Thoracic aorta (tissue), 2 donors: ENCODE results near the gene MYL3. TPM values are rescaled to one million over a fixed set of nuclear protein-coding genes. Genes with fewer than 3 reads are reported as not detected.

Source experiments
- ATAC-seq: fragments of 150-250 bp; one replicate; pipeline ENCODE4 v1.8.0; 2017; ENCODE audit warnings: low read depth; ENCODE audit not compliant: insufficient number of reproducible peaks, low FRiP score
- DNase-seq: peaks from one replicate; pipeline ENCODE4 v3.0.0-alpha.2; 2020; ENCODE audit warnings: low spot score
- H3K27ac ChIP-seq, 2 donors: fragments of 200-600 bp; sonication (generic); 1 replicate in 1 of 2; 2 replicates in 1 of 2; pipeline ENCODE4 v1.5.1; 2016; ENCODE audit warnings: mild to moderate bottlenecking in 2 of 2, moderate library complexity in 2 of 2
- H3K27me3 ChIP-seq: fragments of 200-600 bp; sonication (generic); replicated peaks from 2 replicates; pipeline ENCODE4 v1.6.0; 2016; ENCODE audit warnings: mild to moderate bottlenecking; ENCODE audit not compliant: insufficient read depth
- H3K36me3 ChIP-seq: fragments of 200-600 bp; sonication (generic); one replicate; pipeline ENCODE4 v1.5.1; 2016
- H3K4me1 ChIP-seq, 2 donors: fragments of 200-600 bp; sonication (generic); 1 replicate in 1 of 2; 2 replicates in 1 of 2; pipeline versions ENCODE4 v1.5.1 to v1.6.0; 2016; ENCODE audit warnings: low read depth in 2 of 2, mild to moderate bottlenecking in 1 of 2; ENCODE audit not compliant: control insufficient read depth in 1 of 2
- H3K4me3 ChIP-seq: fragments of 200-600 bp; sonication (generic); 2 replicates; pipeline ENCODE4 v1.5.1; 2016; ENCODE audit warnings: mild to moderate bottlenecking
- H3K9me3 ChIP-seq: fragments of 200-600 bp; sonication (generic); 2 replicates; pipeline ENCODE4 v1.5.1; 2016
- total RNA-seq, 2 donors: library from RNA; depleted of rRNA; stranded (reverse); fragments of >200 nt; gene quantifications; one replicate each; pipeline versions ENCODE4 v1.1.0 to v1.2.3, GENCODE V29; 2016
- TF ChIP-seq, protein P1 (sequence below): fragments of 200-600 bp; sonication (generic); IDR thresholded peaks from one replicate; pipeline ENCODE4 v1.5.1; 2019; ENCODE audit warnings: antibody characterized with exemption

MYL3 gene
- total RNA-seq, 2 donors from 2014 or later: 1.5 TPM; not detected in 1

DNA sequence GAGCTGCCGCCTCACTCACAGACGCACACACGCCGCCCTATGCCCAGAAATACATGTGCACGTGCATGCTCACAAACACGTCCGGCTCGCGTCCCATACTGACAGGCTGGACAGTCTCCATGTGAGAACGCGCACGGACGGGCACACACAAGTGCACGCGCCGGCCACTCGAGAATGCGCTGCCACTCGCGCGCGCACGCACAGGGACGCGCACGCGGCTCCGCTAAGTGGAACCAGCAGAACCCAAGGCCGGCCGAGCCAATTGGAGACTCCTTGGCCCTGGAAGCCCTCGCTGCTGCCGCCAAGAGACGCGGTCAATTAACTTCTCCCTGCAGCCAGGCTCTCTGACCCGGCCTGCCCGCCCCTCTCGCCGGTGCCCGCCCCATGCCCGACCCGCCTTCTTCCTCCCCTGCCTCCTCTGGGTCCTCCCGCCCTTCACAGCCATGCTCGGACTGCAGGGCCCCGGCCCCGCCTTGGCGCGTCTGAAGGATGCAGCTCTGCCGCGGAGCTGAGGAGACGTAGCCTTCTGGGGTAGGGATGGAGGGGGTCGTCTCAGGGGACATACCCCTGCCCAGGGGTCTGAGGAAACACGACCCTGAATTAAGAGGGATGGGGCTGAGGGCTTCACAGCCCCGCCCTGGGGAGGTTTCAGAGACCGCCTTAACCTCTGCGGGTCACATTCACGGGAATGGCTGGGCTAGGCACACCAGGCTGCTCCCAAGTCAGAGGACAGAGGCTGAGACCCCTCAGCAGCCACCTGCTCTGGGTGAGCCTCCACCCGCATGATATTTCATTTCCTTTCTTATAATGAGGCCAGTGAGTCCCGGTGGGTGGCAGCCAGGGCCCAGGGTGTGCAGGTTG lies 29.3 kb upstream of the MYL3 start:
- H3K9me3 ChIP-seq: no peaks in the 10 kb centered on the region
- peak overlapping the region in 1 of 2 donors; percentile 25 for H3K27ac ChIP-seq
- no peaks in the 10 kb centered on the region for H3K27me3 ChIP-seq
- peaks cover 8 to 30% of the 10 kb centered on the region in 2 donors for H3K4me1 ChIP-seq
- H3K4me3 ChIP-seq: peak overlapping the region; percentile 70
- ATAC-seq (no peak), DNase-seq (peak; percentile 71)
- TF ChIP-seq, protein P1, sequence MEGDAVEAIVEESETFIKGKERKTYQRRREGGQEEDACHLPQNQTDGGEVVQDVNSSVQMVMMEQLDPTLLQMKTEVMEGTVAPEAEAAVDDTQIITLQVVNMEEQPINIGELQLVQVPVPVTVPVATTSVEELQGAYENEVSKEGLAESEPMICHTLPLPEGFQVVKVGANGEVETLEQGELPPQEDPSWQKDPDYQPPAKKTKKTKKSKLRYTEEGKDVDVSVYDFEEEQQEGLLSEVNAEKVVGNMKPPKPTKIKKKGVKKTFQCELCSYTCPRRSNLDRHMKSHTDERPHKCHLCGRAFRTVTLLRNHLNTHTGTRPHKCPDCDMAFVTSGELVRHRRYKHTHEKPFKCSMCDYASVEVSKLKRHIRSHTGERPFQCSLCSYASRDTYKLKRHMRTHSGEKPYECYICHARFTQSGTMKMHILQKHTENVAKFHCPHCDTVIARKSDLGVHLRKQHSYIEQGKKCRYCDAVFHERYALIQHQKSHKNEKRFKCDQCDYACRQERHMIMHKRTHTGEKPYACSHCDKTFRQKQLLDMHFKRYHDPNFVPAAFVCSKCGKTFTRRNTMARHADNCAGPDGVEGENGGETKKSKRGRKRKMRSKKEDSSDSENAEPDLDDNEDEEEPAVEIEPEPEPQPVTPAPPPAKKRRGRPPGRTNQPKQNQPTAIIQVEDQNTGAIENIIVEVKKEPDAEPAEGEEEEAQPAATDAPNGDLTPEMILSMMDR: no peak
- H3K36me3 ChIP-seq: no peaks in the 10 kb centered on the region

DNA sequence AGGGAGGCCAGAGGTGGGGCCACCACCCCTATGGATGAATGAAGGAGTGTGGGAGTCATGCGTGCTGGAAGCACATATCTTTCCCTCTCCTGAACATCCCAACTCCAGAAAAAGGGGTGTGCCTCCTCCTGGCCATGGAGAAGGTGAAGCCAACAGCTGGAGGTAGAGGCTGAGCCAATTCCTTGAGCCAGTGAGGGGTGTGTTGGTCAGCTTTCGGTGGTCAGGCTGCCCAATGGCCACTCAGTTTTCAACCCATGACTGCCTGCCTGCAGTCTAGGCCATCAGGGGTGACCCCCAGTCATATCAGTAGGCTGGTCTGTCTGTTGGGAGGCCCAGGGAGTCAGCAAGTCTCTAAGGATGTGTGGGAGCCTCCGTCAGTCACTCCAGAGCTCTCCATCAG lies 27.9 kb upstream of the MYL3 start:
- no peak overlapping the region for H3K4me3 ChIP-seq

DNA sequence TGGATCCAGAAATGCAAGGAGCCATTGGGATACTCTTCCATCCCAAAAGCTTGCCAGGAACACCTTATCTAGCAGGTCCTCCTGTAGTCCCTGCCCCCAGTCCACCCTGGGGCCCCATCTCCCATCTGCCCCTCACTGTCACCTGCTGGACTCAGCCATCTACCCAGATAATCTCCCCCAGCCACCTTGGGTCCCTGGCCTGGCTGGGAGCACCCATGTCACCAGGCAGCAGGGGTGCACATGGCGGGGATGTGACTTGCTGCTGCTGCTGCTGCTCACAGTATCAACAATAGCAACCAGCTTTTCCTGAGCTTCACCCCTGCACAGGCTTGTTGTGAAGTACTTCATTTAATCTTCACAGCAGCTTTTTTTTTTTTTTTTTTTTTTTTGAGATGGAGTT lies 26.9 kb upstream of the MYL3 start:
- Histone ChIP-seq H3K27me3 (no peaks in the 10 kb centered on the region), H3K4me3 (no peak overlapping the region), H3K36me3 (no peaks in the 10 kb centered on the region), H3K27ac (no peak overlapping the region), H3K9me3 (no peaks in the 10 kb centered on the region), H3K4me1 (peaks cover 8 to 30% of the 10 kb centered on the region in 2 donors)
- TF ChIP-seq, protein P1: no peak
- no peak for DNase-seq
- no peak for ATAC-seq

More for the DNA sequence above, 27.9 kb upstream of the MYL3 start:
- DNase-seq (no peak), ATAC-seq (no peak)
- TF ChIP-seq, protein P1: no peak
- Histone ChIP-seq H3K36me3 (no peaks in the 10 kb centered on the region), H3K27me3 (no peaks in the 10 kb centered on the region), H3K9me3 (no peaks in the 10 kb centered on the region), H3K4me1 (peaks cover 8 to 30% of the 10 kb centered on the region in 2 donors), H3K27ac (no peak overlapping the region)

DNA sequence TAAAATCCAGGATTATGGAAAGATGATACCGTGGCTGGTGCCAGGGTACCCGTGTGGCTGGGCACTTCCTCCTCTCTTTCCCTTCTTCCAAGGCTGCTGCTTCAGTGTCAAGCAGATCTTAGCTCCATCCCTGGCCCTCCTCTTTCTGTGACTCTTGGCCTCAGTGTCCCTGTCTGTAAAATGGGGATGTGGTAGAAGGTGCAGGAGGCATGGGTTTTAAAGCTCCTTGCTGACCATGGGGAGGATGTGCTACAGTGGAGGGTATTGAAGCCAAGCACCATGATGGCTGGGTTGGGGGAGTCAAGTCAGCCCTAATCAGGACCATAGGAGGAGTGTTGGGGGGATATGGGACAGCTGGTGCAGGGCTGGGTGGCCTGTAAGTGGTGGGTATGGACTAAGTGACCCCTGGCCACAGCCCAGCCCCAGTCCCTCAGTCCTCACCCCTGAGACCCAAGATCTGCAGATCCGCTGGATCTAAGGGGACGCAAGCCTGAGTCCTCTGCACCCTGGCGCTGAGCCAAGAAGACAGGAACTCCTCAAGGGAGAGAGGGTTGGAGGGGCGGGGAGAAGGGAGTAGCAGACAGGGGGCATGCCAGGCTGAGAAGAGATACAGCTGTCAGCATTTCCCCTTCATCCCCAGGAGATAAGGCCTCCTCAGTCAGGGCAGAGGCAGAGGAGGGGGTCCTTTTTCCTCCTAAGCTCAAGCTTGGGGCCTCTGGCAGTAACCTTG lies 26.3 kb upstream of the MYL3 start:
- Histone ChIP-seq H3K9me3 (no peaks in the 10 kb centered on the region), H3K27me3 (no peaks in the 10 kb centered on the region), H3K36me3 (no peaks in the 10 kb centered on the region), H3K27ac (no peak overlapping the region), H3K4me1 (peaks cover 8 to 34% of the 10 kb centered on the region in 2 donors), H3K4me3 (no peak overlapping the region)
- TF ChIP-seq, protein P1: no peak
- ATAC-seq: no peak
- DNase-seq: no peak

DNA sequence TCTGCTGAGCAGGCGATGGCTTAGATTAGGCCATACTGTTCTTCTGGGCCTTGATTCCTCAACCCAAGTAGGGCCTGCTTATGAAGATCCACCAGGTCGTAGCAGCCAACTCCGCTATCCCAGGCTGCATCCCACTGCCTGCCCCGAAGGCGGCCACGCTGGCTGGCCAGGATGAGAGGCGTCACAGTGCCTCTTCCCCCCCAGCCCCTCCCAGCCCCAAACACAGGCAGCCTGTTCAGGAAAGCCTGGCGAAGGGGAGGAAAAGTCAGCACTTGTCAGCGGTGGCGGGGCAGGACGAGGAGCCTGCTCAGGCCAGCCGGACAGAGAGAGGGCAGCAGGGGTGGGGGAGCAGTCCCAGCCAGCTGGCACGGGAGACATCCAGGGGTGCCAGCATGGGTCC lies 25.5 kb upstream of the MYL3 start:
- ATAC-seq (no peak), DNase-seq (no peak)
- H3K4me1 ChIP-seq: peaks cover 8 to 40% of the 10 kb centered on the region in 2 donors

More for the DNA sequence above, 25.5 kb upstream of the MYL3 start:
- H3K4me3 ChIP-seq: no peak overlapping the region
- TF ChIP-seq, protein P1: no peak
- no peaks in the 10 kb centered on the region for H3K36me3 ChIP-seq
- H3K27me3 ChIP-seq: no peaks in the 10 kb centered on the region
- no peak overlapping the region for H3K27ac ChIP-seq
- no peaks in the 10 kb centered on the region for H3K9me3 ChIP-seq
